Left lung (tissue), 10 donors: Measurements from ENCODE around the gene CEP63. TPM values are rescaled to one million over a fixed set of nuclear protein-coding genes. Genes with fewer than 3 reads are reported as not detected.

Source experiments
- ATAC-seq: fragments of 200-7000 bp; cut with Tn5 transposase; one replicate; pipeline ENCODE4 v1.9.1; 2020; ENCODE audit warnings: moderate library complexity
- DNase-seq, 4 donors: peaks; one replicate each; pipeline ENCODE4 v3.0.0-alpha.2; 2013 to 2020
- H3K27ac ChIP-seq, 2 donors: fragments of 200-600 bp; sonication (generic) in 1 of 2; one replicate each; pipeline versions ENCODE4 v1.5.0 to v1.8.0; 2020 to 2021
- H3K27me3 ChIP-seq, 2 donors: fragments of 200-600 bp; sonication (generic) in 1 of 2; one replicate each; pipeline versions ENCODE4 v1.5.0 to v1.8.0; 2020 to 2021
- H3K36me3 ChIP-seq, 2 donors: fragments of 200-600 bp; sonication (generic) in 1 of 2; one replicate each; pipeline versions ENCODE4 v1.5.0 to v1.8.0; 2020 to 2021
- H3K4me1 ChIP-seq, 2 donors: fragments of 200-600 bp; one replicate each; pipeline ENCODE4 v1.8.0; 2021
- H3K4me3 ChIP-seq, 2 donors: fragments of 200-600 bp; sonication (generic) in 1 of 2; one replicate each; pipeline versions ENCODE4 v1.5.0 to v1.8.0; 2020 to 2021; ENCODE audit warnings: mild to moderate bottlenecking in 1 of 2
- H3K9me3 ChIP-seq, 2 donors: fragments of 200-600 bp; sonication (generic) in 1 of 2; one replicate each; pipeline versions ENCODE4 v1.5.0 to v1.8.0; 2020 to 2021
- intact Hi-C, 2 donors: fragments of 100-400 bp; cut with DNase I; formaldehyde crosslinking; loops; one replicate each; pipeline versions ENCODE4 v1.11.2 to v1.14.2; 2022
- polyA plus RNA-seq, 6 donors: library from polyadenylated mRNA; unstranded; fragments of 120-200 nt; gene quantifications; one replicate each; pipeline ENCODE4 v1.2.1, GENCODE V29; 2013; ENCODE audit not compliant: insufficient read length in 6 of 6
- total RNA-seq, 2 donors: library from RNA; stranded (reverse); fragmentation: NEBNext Ultra II Directional; extraction: Animal tissue kit (Norgen Biotek cat#: 25700); gene quantifications; one replicate each; pipeline ENCODE4 v1.2.1, GENCODE V29; 2021
- TF ChIP-seq, protein P1 (sequence below), 2 donors: fragments of 200-600 bp; sonication (generic) in 1 of 2; IDR thresholded peaks; one replicate each; pipeline versions ENCODE4 v1.5.0 to v1.8.0; 2021; ENCODE audit warnings: antibody characterized with exemption in 2 of 2
- donor health status: DM: no; HTN: yes; CAD: no.
- donor health status: DM: no; HTN: no; CAD: no.

CEP63 gene
- total and polyA plus RNA-seq, 8 donors: 16.1 to 40.4 (median 32.7) TPM

DNA sequence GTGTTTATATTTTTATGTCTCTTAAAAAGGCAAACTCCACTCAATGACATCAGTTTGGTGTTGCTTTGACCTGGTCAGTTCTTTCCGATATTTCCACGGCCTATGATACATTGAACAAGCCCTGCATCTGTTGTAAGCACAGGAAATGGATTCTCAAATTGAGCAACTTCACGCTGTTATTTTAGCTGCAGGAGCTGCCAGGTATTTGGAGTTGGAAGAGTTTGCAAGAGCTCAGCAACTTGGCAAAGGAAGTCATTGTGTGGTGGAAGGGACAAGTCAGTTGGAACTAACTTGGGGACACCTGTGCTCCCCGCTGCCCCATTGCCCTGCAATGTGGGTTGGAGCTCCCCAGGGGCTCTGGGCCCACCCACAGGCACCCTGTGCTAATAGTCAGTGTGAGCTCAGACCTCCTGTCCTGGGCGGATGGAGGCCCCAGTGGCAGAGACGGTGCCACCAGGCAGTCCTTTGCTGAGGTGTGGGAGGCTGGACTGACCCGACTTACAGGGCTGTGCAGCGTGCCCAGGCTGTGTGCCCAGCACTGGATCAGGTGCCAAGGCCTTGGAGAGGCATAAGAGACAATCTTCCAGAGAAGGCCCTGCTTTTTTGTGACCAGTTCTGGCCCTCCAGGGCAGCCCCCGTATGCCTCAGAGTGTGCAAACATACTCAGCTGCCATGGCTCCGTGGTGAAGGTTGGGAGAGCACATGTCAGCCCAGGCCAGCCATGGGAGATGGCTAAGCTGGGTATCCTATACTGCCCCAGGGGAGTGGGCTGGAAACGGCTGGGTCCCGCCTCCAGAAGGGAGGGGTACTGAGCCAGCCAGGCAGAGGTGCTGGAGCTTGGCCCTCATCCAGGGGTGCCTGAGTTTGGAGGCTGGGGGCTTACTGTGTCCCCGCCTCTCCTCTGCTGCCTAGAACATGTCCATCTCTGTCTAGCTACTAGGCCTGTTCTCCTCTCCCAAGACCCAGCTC, 121.5 kb downstream of the CEP63 start:
- Histone ChIP-seq H3K36me3 (no peaks in the 10 kb centered on the region), H3K9me3 (no peaks in the 10 kb centered on the region), H3K27me3 (no peaks in the 10 kb centered on the region), H3K27ac (peak overlapping the region in 1 of 2 donors; percentile 86), H3K4me3 (no peak overlapping the region), H3K4me1 (peaks cover 0 to 22% of the 10 kb centered on the region in 2 donors)
- no peak for ATAC-seq
- DNase-seq: no peak
- intact Hi-C loops: no loop called here
- TF ChIP-seq, protein P1, sequence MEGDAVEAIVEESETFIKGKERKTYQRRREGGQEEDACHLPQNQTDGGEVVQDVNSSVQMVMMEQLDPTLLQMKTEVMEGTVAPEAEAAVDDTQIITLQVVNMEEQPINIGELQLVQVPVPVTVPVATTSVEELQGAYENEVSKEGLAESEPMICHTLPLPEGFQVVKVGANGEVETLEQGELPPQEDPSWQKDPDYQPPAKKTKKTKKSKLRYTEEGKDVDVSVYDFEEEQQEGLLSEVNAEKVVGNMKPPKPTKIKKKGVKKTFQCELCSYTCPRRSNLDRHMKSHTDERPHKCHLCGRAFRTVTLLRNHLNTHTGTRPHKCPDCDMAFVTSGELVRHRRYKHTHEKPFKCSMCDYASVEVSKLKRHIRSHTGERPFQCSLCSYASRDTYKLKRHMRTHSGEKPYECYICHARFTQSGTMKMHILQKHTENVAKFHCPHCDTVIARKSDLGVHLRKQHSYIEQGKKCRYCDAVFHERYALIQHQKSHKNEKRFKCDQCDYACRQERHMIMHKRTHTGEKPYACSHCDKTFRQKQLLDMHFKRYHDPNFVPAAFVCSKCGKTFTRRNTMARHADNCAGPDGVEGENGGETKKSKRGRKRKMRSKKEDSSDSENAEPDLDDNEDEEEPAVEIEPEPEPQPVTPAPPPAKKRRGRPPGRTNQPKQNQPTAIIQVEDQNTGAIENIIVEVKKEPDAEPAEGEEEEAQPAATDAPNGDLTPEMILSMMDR (IDR thresholded peaks at IDR 0.05): no peak

DNA sequence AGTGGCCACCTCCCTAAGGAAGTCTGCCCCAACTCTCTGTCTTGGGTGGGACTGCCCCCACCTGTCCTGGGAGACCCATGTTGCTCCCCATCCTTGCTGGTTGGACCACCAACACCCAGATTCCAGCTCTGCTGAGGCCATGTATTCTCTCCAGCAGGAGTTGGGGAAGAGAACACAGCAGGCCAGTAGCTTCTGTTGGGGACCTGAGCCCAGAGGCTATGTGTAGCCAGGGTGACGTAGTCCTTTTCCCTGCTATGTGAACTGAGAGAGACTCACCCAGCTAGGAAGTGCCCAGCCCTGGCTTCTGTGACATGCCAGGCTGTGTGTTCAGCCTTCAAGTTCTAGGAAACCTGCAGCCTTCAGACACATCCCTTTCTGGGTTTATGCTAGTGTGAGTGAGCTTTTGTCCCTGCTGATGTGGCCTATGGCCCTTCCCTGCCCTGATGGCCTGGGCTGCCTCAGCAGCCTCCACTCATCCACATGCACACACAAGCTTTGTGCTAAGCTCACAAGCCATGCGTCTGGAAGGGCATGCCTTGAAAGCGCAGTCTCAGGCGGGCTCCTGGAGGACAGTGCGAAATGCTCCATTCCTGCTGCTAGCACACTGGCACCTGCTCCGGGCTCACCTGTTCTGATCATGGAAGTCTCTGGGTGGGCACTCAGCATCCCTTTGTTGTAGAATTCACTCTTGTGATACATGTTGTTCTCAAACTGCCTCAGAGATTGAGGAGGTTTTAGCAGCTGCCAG, 122.3 kb downstream of the CEP63 start:
- Histone ChIP-seq H3K27ac (no peak overlapping the region), H3K4me1 (peaks cover 0 to 22% of the 10 kb centered on the region in 2 donors), H3K36me3 (no peaks in the 10 kb centered on the region), H3K4me3 (no peak overlapping the region), H3K27me3 (no peaks in the 10 kb centered on the region), H3K9me3 (no peaks in the 10 kb centered on the region)
- DNase-seq: no peak
- TF ChIP-seq, protein P1 (IDR thresholded peaks at IDR 0.05): no peak
- no peak for ATAC-seq
- intact Hi-C loops: no loop called here

DNA sequence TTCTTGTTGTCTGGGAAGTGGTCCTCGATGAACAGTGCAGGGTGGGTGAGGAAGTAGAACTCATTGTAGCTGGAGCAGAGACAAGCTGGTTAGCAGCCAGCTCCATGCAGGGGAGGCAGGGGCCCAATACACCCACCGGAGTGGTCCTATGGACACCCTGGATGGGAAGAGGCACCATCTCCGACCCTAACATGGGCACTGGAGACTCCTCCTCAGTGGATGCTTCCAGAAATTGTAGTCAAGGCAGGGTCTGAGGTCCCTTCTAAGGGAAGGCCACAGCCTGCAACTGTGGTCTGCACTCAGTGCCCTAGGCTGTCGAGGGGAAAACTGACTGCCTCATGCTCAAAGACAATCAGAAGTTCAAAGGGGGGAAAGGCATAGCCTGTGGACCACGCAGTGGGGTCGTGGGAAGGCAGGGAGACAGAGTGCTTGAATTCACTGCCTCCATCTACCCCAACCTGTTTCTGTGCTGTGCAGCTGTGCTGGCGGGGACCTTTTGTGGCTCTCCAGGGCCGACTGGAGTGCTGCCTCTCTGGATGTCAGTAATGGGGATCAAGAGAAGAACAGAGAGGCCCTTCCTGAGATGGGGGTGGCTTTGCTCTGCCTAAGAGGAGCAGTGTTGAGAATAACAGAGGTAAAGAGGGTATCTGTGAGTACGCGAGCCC, 123.0 kb downstream of the CEP63 start:
- no peak for ATAC-seq
- Histone ChIP-seq H3K4me1 (peaks cover 0 to 22% of the 10 kb centered on the region in 2 donors), H3K4me3 (no peak overlapping the region), H3K27ac (no peak overlapping the region), H3K27me3 (no peaks in the 10 kb centered on the region), H3K36me3 (no peaks in the 10 kb centered on the region), H3K9me3 (no peaks in the 10 kb centered on the region)
- DNase-seq: no peak
- TF ChIP-seq, protein P1 (IDR thresholded peaks at IDR 0.05): no peak
- intact Hi-C loops: no loop called here

DNA sequence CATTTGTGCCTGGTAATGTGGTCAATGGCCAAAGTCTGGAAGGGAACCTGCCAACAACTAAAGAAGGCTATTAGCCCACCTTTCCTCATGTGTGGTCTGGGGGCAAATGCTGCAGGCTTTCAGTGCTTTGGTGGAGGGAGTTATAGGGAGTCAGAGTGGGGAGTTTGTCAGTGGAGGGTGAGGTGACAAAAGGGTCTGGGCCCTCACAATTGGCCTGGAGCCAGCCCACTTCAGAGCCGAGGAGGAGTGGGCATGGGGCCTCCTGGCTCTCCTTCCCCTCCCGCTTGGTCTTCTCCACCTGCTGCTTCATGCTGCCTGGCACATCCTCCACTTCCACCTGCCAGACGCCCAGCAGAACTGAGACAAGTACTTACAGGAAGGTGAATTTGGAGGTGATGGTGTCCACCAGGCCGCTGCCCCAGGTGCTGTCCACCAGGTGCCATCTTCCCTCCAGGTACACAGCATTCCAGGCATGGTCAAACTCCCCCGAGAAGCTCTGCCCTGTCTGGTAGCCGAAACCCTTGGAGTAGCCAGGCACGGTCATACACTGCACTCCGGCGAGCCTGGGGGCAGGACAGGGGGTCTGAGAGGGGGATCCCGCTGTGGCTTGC, 124.1 kb downstream of the CEP63 start:
- no peak for ATAC-seq
- TF ChIP-seq, protein P1 (IDR thresholded peaks at IDR 0.05): no peak
- Histone ChIP-seq H3K36me3 (no peaks in the 10 kb centered on the region), H3K27me3 (no peaks in the 10 kb centered on the region), H3K27ac (no peak overlapping the region), H3K4me1 (peaks cover 0 to 22% of the 10 kb centered on the region in 2 donors), H3K9me3 (no peaks in the 10 kb centered on the region), H3K4me3 (no peak overlapping the region)
- intact Hi-C loops: no loop called here
- DNase-seq: no peak
